Activated CD4-positive, alpha-beta T cell treated with anti-CD3 and anti-CD28 coated beads for 4 hours (primary cell): ENCODE data around the gene RXRA.

Source experiments
- DNase-seq, 2 donors: peaks; one replicate each; pipeline ENCODE4 v3.0.0-alpha.2; 2020

The RXRA gene

DNA sequence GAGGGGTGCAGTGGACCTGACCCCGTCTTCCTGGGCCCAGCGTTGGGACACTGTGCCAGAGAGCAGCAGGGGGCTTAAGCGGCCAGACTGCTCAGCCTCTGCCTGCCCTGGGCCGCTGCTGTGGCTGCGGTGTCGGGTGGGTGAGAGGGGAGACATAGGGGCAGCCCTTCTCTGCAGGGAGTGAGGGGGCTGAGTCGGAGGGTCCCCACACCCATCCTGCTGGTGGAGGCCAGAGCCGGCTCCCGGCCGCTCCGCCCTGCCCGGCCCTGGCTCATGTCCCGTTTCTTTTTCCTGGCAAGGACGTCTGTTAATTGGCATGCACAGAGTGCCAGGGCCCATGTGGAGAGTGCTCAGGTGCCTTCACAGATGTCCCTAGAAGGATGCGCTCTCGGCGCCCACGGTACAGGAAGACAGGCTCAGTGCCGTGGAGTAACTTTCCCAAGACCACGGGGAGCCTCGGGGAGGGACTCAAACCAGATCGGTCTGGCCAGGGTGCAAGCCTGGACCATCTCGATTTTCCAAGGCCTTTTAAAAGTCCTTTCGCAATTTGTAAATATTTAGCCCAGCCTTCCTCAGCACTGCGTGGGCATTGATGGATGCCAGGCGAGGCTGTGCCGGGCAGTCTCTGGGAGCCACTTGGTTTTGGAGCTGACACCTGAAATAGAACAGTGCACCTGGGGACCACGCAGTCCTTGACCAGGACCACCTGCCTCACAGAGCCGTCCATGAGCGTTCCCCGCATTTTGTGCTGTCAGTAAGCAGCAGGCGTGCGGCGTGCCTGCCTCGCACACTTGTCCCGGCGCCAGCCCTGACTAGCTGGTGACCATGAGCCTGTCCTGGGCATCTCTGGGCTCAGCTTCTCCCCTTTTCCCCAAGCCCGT lies 60.9 kb downstream of the RXRA start:
- DNase-seq = no peak

DNA sequence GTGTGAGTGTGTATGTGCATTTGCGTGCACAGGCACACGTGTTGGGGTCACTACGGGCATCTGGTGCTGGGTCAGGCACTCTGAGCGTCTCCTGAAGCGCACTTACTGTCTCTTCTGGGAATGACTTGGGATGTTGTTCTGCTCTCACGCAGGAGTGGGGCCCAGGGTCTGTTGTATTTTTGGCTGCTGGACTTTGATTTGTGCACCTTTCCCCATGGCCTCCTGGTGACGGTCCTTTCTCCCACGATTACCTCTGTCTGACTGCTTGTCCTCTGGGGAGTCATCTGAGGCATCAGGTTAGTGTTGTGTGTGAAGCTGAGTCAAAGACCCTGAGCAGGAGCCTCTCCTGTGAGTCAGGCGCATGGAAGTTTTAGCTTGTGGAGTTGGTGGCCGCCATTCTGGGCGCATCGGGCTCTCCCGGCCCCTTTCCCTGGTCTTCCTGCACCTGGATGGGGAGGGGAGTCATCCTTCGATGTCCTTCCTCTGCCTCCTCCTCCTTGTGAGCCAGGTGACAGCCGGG lies 62.1 kb downstream of the RXRA start:
- DNase-seq = no peak

GRCh38 chr9:134388976-134389375 lies 62.7 kb downstream of the RXRA start:
- DNase-seq = no peak

DNA sequence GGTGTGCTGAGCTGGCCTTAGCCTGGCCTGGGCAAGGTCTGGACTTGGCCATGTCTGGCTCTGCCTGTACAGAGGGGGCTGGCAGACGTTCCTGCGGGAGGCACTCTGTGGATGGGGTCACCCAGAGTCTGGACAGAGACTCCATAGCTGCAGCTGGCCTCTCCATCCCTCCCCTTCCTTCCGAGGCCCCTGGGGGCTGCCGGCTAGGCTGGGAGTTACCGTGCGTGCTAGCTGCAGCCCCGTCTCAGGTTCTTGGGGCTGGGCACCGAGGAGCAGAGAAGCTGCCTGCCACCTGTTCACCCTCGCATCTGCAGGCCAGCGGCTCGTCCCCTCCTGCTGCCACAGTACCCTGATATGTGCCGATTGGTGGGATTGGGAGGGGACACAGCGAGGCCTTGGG lies 63.4 kb downstream of the RXRA start:
- DNase-seq = no peak

DNA sequence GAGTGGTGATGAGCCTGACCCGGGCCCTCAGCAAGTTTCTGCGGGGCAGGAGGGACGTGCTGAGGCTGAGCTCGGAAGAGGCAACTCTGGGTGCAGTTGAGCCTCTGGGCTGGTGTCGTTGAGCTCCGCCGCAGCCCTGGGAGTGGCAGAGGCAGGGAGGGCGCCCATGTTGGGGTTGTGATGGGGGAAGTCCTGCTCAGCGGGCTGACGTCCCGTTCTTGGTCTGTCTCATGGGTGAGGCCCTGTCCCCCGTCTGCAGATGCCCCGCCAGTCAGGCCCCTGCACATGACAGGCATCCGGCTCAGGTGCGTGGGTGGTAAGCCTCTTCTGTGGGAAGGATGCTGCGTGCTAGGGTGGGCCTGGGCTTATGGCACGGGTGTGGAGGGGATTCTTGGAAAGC lies 64.3 kb downstream of the RXRA start:
- DNase-seq = peak; percentile 62 to 73

DNA sequence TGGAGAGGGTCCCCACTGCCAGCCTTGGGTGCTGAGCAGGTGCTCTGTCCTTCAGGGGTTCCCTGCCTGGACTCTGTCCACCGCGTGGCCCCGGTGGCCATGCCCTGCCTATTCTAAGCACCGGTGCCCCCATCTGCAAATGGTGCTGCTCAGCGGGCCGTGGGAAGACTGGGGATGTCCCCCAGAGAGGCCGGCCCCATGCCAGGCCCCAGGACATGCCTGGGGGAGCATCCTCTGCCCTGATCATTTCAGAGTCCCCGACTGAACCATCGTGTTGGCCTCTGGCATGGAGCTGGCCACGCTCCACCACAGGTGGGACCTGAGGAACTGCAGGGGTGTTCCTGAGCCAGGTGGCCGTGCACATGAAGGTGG lies 64.7 kb downstream of the RXRA start:
- DNase-seq = no peak

- DNase-seq = peak; percentile 52 to 66
These were observed 65.3 kb downstream of the RXRA start for GRCh38 chr9:134391319-134392231.

DNA sequence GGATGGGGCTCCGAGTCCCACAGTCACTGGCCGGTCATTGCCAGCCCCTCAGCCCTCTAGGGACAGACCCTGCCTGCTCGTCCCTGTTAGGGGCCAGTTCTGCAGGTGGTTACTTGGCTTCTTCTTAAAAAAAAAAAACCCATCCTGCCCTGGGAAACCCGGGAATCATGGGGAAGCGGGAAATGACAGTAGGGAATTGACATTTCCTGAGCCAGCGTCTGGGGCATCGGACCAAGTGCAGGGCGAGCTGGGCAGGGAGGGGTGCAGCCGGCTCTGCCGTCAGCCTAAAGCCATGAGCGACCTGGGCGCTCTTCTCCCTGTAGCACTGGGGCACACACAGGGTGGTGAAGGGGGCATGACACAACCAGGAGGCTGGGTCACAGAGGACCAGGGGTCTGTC lies 66.6 kb downstream of the RXRA start:
- DNase-seq = no peak

DNA sequence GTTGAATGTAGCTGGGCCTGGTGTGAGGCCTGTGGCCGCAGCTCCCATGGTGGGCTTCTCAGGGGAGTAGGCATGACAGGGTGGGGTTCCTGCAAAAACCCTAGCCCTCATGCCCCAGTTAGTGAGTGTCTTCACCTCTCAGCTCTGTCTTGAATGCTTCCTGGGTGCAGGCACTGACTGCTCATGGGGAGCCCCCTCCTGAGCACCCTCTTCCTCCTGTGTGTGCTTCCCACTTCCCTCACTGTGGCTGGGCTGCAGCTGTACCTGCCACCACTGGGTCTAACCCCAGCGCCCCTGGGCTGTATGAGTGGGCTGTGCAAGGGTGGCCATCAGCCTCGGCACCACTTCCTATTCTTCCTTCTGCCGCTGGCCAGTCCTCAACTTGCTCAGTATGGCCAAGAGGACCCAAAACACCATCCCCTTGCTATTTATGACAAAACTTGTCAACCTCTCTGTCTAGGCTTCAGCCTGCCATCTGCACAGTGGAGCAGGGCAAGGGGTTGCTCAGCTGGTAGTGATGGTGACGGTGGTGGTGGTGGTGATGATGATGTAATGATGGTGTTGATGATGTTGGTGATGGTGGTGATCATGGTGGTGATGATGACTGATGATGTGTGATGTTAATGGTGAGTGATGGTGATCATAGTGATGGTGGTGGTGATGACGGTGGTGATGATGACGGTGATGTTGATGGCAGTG lies 67.5 kb downstream of the RXRA start:
- DNase-seq = no peak

- DNase-seq = no peak
These were observed 68.8 kb downstream of the RXRA start for GRCh38 chr9:134395002-134395517.

DNA sequence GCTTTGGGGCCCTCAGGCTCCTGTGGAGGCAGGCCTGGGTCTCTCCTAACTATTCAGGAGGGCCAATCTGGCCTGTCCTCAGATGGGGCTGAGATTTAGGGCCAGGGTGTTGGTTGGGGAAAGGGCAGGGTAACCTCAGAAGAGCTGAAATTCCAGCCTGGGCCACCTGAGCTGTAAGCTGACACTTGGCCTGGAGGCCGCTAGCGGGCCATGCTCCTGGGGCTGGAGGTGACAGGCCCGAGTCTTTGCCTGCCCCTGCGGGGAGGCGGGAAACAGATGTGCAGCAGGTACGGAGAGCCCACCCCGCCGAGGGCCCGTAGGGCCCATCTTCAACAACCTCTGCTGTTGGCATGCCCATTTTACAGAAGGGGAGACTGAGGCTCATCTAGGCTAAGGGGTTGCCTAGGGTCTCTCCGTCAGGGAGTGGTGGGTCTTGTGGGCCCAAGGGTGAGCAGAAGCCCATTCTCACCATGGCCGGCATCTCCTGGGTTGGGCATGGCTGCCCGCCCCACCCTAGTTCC lies 69.5 kb downstream of the RXRA start:
- DNase-seq = no peak

DNA sequence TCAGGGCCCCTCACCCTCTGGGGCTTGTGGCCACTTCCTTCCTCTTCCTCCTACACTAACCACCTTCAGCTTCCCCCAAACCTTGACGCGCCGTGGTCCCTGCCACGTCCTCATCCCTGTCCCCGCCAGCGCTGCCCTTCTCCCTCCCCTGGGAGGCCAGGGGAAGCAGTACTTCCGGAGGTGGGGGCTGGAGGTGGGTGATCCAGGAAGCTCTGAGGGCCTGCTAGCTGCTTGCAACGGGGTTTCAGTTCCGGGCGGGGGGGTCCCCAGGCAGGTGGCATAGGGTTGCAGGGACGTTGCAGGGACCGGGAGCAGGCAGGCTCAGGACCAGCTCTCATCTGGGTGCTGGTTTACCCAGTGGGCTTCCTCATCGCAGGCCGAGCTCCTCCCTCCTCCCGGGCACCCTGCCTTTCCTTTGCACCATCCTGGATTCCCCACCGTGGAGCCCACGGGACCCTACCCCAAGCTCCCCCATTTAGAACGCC lies 70.0 kb downstream of the RXRA start:
- DNase-seq = peak; percentile 26 to 42

DNA sequence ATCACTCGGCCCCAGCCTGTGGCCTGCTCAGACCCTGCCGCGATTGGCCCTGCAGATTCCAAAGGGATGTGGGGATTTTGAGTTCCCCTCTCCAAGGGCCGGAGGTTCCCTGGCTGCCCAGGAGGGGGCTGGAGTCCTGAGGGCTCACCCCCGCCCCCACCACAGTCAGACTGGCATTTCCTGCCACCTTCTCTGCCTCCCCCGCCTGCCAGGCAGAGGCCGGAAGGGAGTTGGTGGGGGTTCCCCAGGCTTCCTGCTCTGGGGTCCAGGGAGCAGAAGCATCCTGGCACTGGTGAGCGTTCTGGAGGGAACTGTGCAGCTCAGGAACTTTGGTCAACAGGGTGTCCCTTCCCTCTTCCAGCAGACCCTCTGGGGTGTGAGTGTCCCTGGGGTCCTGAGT lies 70.6 kb downstream of the RXRA start:
- DNase-seq = peak; percentile 54 to 63

- no peak for DNase-seq
These were observed 72.5 kb downstream of the RXRA start for GRCh38 chr9:134398756-134399155.

DNA sequence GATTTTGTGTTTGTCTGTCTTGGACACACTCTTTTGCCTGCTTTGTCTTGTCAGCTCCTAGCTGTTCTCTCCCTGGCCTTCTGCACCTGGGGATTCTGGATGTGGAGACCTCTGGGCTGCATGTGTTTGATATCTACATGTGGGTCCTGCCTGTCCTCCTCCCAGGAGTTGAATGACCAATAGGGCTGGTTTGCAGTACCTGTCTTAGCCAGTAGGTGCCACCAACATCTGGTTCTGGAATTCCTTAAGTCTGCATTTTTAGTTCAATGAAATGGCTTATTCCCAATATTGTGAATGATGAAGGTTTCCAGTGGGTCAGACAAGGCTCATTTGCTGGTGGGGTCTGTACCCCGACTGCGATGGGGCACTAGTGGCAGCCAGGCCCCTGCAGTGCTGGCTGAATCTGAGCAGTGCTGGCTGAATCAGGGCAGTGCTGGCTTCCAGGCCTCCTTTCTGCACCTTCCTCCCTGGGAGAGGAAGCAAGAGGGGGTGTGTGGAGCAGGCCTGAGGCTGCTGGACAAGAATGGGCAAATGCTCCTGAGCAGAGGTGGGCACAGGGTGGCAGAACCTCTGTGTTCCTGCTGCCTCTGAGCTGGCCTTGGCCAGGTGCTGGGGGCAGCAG lies 73.3 kb downstream of the RXRA start:
- DNase-seq = peak in 1 of 2 donors; percentile 19

- DNase-seq = no peak
These were observed 74.0 kb downstream of the RXRA start for GRCh38 chr9:134400283-134400682.

GRCh38 chr9:134401391-134401790 lies 75.1 kb downstream of the RXRA start:
- no peak for DNase-seq

- DNase-seq = no peak
These were observed 75.9 kb downstream of the RXRA start for GRCh38 chr9:134402182-134402581.

GRCh38 chr9:134403292-134403681 lies 77.0 kb downstream of the RXRA start:
- DNase-seq = no peak

DNA sequence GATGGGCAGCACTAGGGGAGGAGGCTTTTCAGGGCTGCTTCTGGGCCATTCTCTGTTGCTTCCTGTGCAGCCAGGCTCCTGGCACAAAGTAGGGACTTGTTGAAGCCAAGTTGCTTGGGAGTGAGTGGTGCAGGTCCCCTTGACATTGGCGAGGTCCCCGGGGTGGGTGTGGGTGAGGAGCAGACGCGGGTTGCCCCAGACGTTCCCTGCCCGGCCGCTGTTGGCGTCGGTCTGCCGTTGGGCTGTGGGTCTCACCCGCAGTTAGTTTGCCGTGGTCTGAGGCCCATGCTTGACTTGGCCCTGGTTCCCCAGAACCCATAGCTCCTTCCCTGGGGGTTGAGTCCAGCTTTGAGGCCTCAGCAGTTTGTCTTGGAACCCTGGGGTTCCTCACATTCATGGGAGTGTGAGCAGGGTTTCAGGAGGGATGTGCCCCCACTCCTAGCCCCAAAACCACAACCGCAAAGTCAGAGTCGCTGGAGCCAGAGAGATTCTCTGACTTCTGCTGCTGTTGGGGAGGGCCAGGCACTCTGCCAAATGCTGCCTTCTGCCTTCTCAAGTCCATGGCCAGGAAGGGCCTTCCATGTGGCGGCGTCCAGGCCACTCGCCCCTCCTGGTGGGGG lies 77.5 kb downstream of the RXRA start:
- DNase-seq = peak in 1 of 2 donors; percentile 31
